Coronary artery (tissue), 2 donors: ENCODE measurements around the gene CPEB1.
"Not testable (repeated sequence)": the region's sequence is repeated elsewhere in the genome, so short reads cannot be mapped to it uniquely, and the experiment has no call there.

Source experiments
- DNase-seq: peaks from one replicate; pipeline ENCODE4 v3.0.0-alpha.2; 2017; ENCODE audit warnings: low spot score
- H3K27ac ChIP-seq, 2 donors: fragments of 200-600 bp; sonication (generic); one replicate each; pipeline ENCODE4 v1.5.1; 2016 to 2019
- H3K4me3 ChIP-seq: fragments of 200-600 bp; sonication (generic); 2 replicates; pipeline ENCODE4 v1.5.1; 2016; ENCODE audit warnings: mild to moderate bottlenecking, moderate library complexity
- TF ChIP-seq, protein P1 (sequence below): fragments of 200-600 bp; sonication (generic); IDR thresholded peaks from one replicate; pipeline ENCODE4 v1.5.1; 2019; ENCODE audit warnings: antibody characterized with exemption

CPEB1 gene

DNA sequence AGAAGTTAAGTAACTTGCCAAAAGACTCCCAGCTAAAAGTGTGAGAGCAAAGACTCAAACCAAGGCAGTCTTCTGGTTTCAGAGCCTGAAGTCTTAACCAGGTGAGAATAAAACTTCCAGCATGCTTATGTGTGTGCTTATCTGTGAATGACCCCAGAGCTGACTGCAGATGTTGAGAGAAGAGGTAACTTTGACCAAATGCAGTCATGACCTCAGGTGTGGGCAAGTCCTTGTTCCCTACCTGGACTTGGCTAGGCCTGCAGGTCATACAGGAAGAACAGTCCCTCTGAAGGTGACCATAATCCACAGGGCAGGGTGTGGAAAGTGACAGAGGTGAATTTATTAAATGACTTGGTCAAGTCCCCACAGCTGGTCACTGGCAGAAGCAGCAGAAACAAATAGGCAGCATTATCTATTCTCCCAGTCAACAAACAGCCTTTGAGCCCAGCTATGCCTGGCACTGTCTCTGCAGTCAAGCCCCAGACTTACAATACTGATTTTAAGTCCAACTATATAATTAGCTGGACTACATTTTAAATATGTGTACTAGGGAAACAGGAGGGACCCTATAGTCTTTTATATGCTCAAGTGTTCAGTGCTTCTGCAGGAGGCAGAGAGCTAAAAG lies 3.0 kb upstream of the CPEB1 start:
- Histone ChIP-seq H3K4me3 (no peak overlapping the region), H3K27ac (no peak overlapping the region)
- TF ChIP-seq, protein P1, sequence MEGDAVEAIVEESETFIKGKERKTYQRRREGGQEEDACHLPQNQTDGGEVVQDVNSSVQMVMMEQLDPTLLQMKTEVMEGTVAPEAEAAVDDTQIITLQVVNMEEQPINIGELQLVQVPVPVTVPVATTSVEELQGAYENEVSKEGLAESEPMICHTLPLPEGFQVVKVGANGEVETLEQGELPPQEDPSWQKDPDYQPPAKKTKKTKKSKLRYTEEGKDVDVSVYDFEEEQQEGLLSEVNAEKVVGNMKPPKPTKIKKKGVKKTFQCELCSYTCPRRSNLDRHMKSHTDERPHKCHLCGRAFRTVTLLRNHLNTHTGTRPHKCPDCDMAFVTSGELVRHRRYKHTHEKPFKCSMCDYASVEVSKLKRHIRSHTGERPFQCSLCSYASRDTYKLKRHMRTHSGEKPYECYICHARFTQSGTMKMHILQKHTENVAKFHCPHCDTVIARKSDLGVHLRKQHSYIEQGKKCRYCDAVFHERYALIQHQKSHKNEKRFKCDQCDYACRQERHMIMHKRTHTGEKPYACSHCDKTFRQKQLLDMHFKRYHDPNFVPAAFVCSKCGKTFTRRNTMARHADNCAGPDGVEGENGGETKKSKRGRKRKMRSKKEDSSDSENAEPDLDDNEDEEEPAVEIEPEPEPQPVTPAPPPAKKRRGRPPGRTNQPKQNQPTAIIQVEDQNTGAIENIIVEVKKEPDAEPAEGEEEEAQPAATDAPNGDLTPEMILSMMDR = no peak
- no peak for DNase-seq

GRCh38 chr15:82649226-82649999 lies 2.2 kb upstream of the CPEB1 start:
- DNase-seq = no peak
- no peak overlapping the region for H3K4me3 ChIP-seq
- TF ChIP-seq, protein P1 = no peak
- H3K27ac ChIP-seq = no peak overlapping the region

DNA sequence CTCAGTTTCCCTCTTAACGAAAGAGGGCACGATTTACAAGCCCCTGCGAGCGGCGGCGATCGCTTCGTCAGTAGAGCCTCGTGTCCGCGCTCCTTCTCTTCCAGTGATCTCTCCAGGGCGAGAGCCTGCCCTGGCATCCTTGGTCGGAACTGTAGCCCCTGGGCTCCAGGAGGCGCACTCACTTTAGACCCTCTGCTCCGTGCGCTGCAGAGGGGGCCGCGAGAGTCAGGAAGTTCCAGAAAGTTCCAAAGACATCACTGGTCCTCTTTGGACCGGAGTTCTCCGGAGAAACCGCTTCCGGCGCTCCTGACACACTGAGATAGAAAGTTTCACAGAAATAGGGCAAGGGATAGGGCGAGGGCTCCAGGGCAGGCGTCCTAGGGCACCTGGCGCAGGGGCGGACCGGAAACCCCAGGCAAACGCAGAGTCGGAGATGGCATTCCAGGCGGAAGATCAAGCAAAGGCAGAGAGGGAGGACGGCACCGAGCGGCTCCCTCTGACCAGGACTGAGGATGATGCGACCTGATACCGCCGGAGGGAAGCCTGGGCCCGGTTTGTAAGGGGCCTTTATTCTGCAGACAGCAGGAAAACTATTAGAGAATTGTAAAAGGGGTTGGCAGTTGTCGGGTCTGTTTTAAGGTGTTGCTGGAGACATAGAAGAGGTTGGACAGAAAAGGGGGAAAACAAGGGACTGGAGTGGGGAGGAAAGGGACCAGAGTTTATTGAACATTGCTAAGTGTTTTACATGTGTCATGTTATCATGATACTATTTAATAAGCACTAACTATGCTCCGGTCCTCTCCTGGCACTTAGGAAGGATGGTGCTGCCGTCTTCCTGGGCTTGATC lies 1.3 kb upstream of the CPEB1 start:
- H3K27ac ChIP-seq = peak overlapping the region in 1 of 2 donors; percentile 52
- no peak for DNase-seq
- TF ChIP-seq, protein P1 = no peak
- peak overlapping the region; percentile 82 for H3K4me3 ChIP-seq

- Histone ChIP-seq H3K27ac (peak overlapping the region in 1 of 2 donors; percentile 52), H3K4me3 (peak overlapping the region; percentile 82)
- DNase-seq = no peak
- TF ChIP-seq, protein P1 = no peak
Measured at GRCh38 chr15:82647835-82648256, 683 bp upstream of the CPEB1 start.

DNA sequence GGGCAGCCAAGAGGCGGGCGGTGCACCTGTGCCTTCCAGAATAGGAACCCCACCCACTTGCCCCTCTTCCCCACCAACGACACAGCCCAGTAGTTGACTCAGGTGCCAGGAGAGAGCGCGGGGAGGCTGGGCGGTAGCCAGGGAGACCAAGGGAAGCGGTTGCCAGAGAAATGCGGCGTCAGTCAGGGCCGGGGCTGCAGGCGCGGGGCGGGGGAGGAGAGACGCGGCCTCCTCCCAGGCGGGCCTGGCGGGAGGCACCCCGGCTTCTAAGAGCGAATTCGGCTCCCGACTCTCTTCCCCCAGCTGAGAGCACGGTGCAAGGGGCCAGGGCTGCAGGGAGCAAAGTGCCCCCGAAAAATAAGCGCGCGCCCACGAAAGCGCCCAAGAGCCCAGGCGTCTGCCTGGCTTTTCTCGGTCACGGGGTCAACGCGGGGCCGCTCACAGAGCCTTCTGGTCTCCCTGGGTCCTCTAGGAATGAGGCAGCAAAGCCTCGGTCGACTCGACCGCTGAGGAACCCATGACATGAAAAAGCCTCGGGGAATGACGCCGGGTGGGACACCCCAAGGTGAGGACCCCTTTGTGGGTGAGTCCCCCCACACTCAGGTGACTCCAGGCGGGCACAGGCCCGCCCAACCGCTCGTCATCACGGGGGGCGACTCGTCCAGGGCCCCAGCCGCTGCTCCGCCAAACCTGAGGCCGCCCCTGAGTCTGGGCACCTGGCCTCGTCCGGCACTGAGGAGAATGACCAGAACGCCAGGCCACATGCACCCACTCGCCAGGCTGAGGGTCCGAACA lies 716 bp downstream of the CPEB1 start:
- peak overlapping the region; percentile 82 for H3K4me3 ChIP-seq
- TF ChIP-seq, protein P1 = no peak
- no peak overlapping the region for H3K27ac ChIP-seq
- no peak for DNase-seq

DNA sequence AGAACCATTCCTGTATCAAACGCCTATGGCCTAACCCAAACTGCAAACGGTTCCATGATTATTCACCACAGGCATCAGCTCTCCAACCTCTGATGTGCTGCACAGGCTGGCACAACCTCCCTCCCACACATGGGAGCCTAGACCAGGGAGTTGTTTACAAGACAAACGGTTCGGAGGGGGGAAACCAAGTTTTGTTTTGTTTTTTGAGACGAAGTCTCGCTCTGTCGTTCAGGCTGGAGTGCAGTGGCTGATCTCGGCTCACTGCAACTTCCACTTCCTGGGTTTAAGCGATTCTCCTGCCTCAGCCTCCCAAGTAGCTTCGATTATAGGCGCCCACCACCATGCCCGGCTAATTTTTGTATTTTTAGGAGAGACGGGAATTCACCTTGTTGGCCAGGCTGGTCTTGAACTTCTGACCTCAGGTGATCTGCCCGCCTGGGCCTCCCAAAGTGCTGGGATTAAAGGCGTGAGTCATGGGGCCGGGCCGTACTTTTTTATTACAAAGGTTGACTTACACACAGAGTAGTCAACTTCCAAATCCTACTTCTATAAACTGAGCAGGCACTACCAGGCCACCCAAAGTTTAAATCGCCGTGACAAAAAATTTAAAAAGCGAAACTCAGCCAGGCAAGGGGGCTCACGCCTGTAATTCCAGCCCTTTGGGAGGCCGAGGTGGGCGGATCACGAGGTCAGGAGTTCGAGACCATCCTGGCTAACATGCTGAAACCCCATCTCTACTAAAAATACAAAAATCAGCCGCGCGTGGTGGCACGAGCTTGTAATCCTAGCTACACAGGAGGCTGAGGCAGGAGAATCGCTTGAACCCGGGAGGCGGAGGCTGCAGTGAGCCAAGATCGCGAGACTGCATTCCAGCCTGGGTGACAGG lies 2.0 kb downstream of the CPEB1 start:
- H3K4me3 ChIP-seq, H3K27ac ChIP-seq, DNase-seq: not testable (repeated sequence)
